Endothelial cell of hepatic sinusoid (primary cell): ENCODE data around the gene PRKN.

Experiments used
- in situ Hi-C: cut with HindIII; loops from 2 replicates; pipeline ENCODE4 v1.10.0; 2017; ENCODE audit warnings: low sequenced_read_pairs

PRKN gene

GRCh38 chr6:161590961-161591627, 1136.5 kb downstream of the PRKN start:
- in situ Hi-C loops, result no loop called here

GRCh38 chr6:161586887-161587286, 1140.7 kb downstream of the PRKN start:
- in situ Hi-C loops, result no loop called here

GRCh38 chr6:161584621-161585340, 1142.8 kb downstream of the PRKN start:
- in situ Hi-C loops, result no loop called here

- in situ Hi-C loops, result no loop called here
Measured at GRCh38 chr6:161584051-161584450, 1143.5 kb downstream of the PRKN start.

- in situ Hi-C loops, result no loop called here
Measured at GRCh38 chr6:161583584-161583983, 1144.0 kb downstream of the PRKN start.

GRCh38 chr6:161578478-161578877, 1149.1 kb downstream of the PRKN start:
- in situ Hi-C loops, result no loop called here

- in situ Hi-C loops, result no loop called here
Measured at GRCh38 chr6:161575523-161576254, 1151.9 kb downstream of the PRKN start.

- in situ Hi-C loops, result no loop called here
Measured at GRCh38 chr6:161568885-161569456, 1158.6 kb downstream of the PRKN start.

GRCh38 chr6:161564952-161565351, 1162.6 kb downstream of the PRKN start:
- in situ Hi-C loops, result no loop called here

GRCh38 chr6:161561908-161562307, 1165.7 kb downstream of the PRKN start:
- in situ Hi-C loops, result no loop called here

- in situ Hi-C loops, result no loop called here
Measured at GRCh38 chr6:161557333-161558107, 1170.0 kb downstream of the PRKN start.

GRCh38 chr6:161554883-161555282, 1172.7 kb downstream of the PRKN start:
- in situ Hi-C loops, result no loop called here

GRCh38 chr6:161549977-161550655, 1177.5 kb downstream of the PRKN start:
- in situ Hi-C loops, result no loop called here

GRCh38 chr6:161548713-161549296, 1178.8 kb downstream of the PRKN start:
- in situ Hi-C loops, result no loop called here

- in situ Hi-C loops, result no loop called here
Measured at GRCh38 chr6:161547617-161548016, 1179.9 kb downstream of the PRKN start.

- in situ Hi-C loops, result no loop called here
Measured at GRCh38 chr6:161546632-161547031, 1180.9 kb downstream of the PRKN start.

GRCh38 chr6:161545741-161546140, 1181.8 kb downstream of the PRKN start:
- in situ Hi-C loops, result no loop called here

GRCh38 chr6:161544801-161545480, 1182.6 kb downstream of the PRKN start:
- in situ Hi-C loops, result no loop called here

GRCh38 chr6:161543684-161544309, 1183.8 kb downstream of the PRKN start:
- in situ Hi-C loops, result no loop called here
